MV-4-11 (cell line): Measurements from ENCODE around the gene COL1A1.

Experiments
- DNase-seq: peaks from one replicate; lab custom pipeline; 2025; lab: John Stamatoyannopoulos, UW

COL1A1 gene

GRCh38 chr17:50141026-50141744, 60.2 kb downstream of the COL1A1 start:
- no peak for DNase-seq

GRCh38 chr17:50139950-50140885, 61.2 kb downstream of the COL1A1 start:
- peak; percentile 55 for DNase-seq

- no peak for DNase-seq
Measured at GRCh38 chr17:50139185-50139783, 62.1 kb downstream of the COL1A1 start.

- DNase-seq = no peak
Measured at GRCh38 chr17:50137042-50137441, 64.4 kb downstream of the COL1A1 start.

GRCh38 chr17:50136096-50136687, 65.2 kb downstream of the COL1A1 start:
- DNase-seq = no peak

- no peak for DNase-seq
Measured at GRCh38 chr17:50135316-50136095, 65.9 kb downstream of the COL1A1 start.

GRCh38 chr17:50134206-50135110, 67.0 kb downstream of the COL1A1 start:
- no peak for DNase-seq

GRCh38 chr17:50133769-50134099, 67.7 kb downstream of the COL1A1 start:
- DNase-seq = no peak
